SIG-M5 treated with dmso at 0.1 percent for 504 hours (cell line): ENCODE measurements around the gene DDX21.
"Not testable (repeated sequence)": the region's sequence is repeated elsewhere in the genome, so short reads cannot be mapped to it uniquely, and the experiment has no call there.

Source experiments
- DNase-seq: peaks from one replicate; lab custom pipeline; 2025; ENCODE audit not compliant: unreplicated experiment; lab: John Stamatoyannopoulos, UW

The DDX21 gene

GRCh38 chr10:68955832-68956532 lies at the start of gene DDX21:
Gene DDX21 (plus strand): TSS chr10:68956170. CDS start chr10:68956226, 56 bp downstream.
- DNase-seq = peak; percentile 93

DNA sequence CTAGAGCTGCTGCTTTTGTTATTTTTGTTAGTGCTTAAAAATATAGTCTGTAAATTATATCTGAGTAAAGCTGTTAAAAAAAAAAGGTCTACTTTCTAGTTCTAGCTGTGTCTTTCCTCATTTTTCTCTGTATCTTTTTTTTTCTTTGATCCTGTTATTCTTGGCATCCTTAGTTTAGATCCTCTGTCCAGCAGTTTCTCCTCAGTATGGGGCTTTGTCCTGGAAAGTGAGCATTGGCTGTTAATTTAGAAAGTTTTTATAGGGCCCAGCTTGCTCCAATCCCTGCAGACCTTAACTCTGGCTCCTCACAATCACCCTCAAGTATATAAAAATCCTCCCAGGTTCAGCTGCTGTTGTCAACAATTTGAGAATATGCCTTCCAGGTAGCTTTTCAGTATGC lies 31.4 kb upstream of the DDX21 start:
- no peak for DNase-seq

DNA sequence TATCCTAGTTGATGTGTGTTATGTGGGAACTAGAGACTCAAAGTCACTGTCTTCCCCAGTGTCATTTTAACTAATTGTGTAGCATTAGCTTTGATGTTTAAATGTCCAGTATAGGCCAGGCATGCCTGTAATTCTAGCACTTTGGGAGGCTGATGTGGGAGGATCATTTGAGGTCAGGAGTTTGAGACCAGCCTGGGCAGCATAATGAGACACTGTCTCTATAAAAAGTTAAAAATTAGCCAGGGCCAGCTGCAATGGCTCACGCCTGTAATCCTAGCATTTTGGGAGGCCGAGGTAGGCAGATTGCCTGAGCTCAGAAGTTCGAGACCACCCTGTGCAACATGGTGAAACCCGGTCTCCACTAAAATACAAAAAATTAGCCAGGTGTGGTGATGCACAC lies 30.5 kb upstream of the DDX21 start:
- DNase-seq = no peak

GRCh38 chr10:68929157-68929556 lies 26.8 kb upstream of the DDX21 start:
- not testable (repeated sequence) for DNase-seq

DNA sequence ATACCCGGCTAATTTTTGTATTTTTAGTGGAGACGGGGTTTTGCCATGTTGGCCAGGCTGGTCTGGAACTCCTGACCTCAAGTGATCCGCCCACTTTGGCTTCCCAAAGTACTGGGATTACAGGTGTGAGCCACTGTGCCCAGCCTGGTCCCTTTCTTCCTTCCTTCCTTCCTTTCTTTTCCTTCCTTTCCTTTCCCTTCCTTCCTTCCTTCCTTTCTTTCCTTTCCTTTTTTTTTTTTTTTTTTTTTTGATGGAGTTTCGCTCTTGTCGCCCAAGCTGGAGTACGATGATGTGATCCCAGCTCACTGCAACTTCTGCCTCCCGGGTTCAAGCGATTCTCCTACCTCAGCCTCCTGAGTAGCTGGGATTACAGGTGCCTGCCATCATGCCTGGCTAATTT lies 26.1 kb upstream of the DDX21 start:
- not testable (repeated sequence) for DNase-seq

DNA sequence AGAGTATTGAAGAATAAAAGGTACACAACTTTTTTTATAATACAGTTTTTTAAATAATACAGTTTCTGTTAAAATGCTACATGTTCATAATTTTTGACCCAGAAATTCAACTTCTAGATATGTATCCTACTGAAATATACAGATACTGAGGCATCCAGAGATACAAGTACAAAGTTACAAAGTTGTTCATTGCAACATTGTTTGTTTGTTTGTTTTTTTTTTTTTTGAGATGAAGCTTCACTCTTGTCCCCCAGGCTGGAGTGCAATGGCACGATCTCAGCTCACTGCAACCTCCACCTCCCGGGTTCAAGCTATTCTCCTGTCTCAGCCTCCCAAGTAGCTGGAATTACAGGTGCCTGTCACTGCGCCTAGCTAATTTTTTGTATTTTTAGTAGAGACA lies 23.1 kb upstream of the DDX21 start:
- DNase-seq = not testable (repeated sequence)

GRCh38 chr10:68934994-68935393 lies 21.0 kb upstream of the DDX21 start:
- no peak for DNase-seq

GRCh38 chr10:68938117-68938516 lies 17.9 kb upstream of the DDX21 start:
- no peak for DNase-seq

DNA sequence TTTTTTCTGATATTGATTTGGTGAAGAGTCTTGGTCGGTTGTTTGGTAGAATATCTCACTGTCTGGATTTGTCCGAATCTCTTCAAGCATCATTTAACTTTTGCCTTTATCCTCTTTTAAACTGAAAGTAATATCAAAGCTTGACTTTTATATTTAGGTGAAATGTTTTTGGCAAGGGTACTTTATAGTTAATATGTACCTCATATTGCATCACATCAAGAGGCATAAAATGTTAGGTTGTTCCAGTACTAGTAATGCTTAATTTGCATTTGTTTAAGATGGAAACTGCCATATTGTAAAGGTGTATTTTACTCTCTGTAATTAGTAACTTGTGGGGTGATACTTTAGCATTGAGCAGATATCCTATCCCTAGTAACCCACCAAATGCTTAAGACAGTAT lies 17.1 kb upstream of the DDX21 start:
- DNase-seq = no peak

GRCh38 chr10:68940917-68941316 lies 15.1 kb upstream of the DDX21 start:
- DNase-seq = not testable (repeated sequence)

DNA sequence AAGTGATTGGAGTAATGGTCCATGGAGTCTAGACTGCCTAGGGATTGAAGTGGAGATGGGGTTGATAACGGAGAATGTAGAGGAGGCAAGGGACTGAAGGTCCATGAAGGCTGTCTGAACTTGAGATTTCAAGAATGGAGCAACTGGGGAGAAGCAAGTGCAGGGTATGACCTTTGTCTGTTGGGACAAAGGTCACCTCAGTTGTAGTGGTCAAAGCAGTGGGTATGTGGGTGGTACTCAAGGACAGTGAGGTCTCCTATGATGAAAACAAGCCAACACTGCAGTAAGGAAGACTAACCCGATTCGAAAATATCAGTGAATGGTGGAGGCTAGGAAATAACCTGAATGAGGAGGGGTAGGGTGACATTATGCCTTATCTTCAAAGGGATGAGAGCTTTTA lies 5.4 kb upstream of the DDX21 start:
- no peak for DNase-seq

DNA sequence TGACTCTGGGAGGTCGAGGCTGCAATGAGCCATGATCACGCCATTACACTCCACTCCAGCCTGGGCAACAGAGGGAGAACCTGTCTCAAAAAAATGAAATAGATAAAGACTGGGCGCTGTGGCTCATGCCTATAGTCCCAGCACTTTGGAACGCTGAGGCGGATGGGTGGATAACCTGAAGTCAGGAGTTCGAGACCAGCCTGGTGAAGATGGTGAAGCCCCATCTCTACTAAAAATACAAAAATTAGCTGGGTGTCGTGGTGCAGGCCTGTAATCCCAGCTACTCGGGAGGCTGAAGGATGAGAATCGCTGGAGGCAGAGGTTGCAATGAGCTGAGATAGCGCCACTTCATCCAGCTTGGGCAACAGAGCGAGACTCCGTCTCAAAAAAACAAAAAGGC lies 1.1 kb upstream of the DDX21 start:
- DNase-seq = no peak

DNA sequence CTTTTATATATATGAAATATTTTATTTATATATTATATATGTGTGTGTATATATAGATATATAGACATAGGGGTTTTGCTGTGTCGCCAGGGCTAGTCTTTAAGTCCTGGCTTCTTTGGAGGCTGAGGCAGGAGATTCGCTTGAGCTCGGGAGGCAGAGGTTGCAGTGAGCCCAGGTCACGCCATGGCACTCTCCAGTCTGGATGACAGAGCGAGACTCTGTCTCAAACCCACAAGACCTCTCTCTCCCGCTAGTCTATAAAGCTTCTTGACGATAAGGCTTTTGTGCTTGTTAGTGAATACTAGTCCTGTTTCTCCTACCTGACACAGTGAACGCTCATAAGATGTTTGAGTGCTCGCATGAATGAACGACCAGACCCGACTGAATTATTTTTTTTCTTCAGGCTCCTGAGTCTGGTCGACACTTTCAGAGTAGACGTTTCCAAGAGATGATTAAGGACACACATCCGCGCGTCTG lies 577 bp upstream of the DDX21 start:
- DNase-seq = no peak

DNA sequence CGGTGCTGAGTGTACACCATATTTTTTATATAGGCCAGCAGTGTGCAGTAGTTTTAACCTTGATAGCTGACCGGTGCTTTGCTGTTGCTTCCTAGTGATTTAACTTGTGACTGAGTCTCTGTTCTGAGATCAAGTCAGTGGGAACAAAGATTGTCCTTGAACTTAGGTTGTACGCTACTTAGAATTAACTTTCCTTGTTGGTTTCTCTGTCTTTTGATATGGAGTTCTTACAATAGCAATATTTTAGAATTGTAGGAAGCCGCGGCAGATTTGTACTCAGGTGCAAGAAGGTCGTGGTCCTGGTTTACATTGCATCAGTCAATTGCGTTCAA lies 1.3 kb downstream of the DDX21 start:
- no peak for DNase-seq

DNA sequence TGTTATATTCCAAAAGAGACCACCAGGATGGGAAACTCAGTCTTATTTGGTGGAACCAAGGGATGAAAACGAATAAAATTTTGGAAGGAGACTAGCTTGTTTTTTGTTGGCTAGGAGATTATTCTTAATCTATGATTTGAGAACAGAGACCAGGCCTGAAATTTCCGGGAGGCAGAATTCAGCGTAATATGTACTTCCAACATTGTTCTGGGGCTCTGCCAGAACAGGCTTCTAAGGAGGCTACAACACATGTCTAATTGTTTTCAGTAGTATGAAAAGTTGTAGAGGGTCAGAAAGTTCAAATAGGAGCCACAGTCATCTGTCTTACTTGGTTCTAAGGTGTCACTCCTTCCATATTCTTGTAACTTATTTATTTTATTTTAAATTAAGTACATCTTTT lies 1.7 kb downstream of the DDX21 start:
- DNase-seq = no peak

DNA sequence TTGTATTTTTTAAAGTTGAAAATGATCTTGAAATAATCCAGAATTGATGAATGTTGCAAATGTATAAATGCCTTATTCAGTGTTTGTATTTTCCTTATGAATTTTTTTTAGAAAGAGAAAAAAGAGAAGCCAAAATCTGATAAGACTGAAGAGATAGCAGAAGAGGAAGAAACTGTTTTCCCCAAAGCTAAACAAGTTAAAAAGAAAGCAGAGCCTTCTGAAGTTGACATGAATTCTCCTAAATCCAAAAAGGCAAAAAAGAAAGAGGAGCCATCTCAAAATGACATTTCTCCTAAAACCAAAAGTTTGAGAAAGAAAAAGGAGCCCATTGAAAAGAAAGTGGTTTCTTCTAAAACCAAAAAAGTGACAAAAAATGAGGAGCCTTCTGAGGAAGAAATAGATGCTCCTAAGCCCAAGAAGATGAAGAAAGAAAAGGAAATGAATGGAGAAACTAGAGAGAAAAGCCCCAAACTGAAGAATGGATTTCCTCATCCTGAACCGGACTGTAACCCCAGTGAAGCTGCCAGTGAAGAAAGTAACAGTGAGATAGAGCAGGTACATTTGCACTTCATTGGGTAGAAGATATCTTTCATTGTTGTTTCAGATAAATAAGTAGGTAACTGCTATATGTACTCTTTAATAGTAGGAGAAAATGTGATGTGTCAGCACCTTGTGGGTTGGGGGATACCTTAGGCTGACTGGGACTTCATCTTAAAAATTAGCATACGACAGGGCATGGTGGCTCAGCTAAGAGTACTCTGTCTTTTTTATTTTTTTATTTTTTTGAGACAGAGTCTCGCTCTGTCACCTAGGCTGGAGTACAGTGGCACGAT lies 3.9 kb downstream of the DDX21 start:
- DNase-seq = peak; percentile 14

- DNase-seq = no peak
Measured at GRCh38 chr10:68963151-68963550, 7.2 kb downstream of the DDX21 start.

- DNase-seq = no peak
Measured at GRCh38 chr10:68973975-68974374, 18.0 kb downstream of the DDX21 start.

DNA sequence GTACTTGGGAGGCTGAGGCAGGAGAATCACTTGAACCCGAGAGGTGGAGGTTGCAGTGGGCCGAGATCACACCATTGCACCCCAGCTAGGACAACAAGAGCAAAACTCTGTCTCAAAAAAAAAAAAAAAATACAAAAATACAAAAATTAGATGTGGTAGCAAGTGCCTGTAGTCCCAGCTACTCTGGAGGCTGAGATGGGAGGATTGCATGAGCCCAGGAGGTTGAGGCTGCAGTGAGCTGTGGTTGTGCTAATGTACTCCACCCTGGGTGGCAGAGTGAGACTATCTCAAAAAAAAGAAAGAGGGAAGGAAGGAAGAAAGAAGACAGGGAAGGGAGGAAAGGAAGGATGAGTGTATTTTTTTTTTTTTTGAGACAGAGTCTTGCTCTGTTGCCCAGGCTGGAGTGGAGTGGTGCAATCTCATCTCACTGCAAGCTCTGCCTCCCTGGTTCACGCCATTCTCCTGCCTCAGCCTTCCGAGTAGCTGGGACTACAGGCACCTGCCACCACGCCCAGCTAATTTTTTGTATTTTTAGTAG lies 20.0 kb downstream of the DDX21 start:
- DNase-seq = not testable (repeated sequence)

DNA sequence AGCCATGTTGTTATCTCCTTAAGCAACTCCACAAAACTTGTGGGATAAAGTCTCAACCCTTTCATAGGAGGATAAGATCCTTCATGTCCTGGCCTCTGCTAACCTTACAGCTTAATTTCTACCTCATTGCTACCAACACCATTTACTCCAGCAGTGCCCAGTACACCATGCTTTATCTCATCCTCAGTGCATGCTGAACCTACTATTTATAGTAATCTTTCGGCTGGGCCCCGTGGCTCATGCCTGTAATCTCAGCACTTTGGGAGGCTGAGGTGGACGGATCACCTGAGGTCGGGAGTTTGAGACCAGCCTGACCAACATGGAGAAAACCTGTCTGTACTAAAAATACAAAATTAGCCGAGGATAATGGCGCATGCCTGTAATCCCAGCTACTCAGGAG lies 23.8 kb downstream of the DDX21 start:
- not testable (repeated sequence) for DNase-seq

DNA sequence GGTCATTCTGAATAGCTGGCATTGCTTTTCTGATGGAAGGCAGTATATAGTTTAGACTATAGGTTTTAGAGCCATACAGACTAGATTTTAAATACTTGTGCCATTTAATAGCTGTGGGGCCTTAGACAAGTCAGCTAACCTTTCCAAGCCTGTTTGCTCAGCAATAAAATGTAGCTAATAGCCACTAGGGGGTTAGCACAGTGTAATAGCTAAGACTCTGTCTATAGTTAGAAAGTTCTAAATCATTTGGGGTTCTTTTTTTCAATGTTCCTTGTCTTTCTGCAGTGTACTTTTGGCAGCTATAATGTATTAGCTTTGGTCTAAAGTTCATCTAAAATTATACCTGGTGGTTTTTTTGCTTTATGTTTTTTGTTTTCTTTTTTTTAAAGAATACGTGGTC lies 25.1 kb downstream of the DDX21 start:
- no peak for DNase-seq

- no peak for DNase-seq
Measured at GRCh38 chr10:68982389-68982788, 26.4 kb downstream of the DDX21 start.
